ENCODE results near the gene EXD3.

Gene EXD3

DNA sequence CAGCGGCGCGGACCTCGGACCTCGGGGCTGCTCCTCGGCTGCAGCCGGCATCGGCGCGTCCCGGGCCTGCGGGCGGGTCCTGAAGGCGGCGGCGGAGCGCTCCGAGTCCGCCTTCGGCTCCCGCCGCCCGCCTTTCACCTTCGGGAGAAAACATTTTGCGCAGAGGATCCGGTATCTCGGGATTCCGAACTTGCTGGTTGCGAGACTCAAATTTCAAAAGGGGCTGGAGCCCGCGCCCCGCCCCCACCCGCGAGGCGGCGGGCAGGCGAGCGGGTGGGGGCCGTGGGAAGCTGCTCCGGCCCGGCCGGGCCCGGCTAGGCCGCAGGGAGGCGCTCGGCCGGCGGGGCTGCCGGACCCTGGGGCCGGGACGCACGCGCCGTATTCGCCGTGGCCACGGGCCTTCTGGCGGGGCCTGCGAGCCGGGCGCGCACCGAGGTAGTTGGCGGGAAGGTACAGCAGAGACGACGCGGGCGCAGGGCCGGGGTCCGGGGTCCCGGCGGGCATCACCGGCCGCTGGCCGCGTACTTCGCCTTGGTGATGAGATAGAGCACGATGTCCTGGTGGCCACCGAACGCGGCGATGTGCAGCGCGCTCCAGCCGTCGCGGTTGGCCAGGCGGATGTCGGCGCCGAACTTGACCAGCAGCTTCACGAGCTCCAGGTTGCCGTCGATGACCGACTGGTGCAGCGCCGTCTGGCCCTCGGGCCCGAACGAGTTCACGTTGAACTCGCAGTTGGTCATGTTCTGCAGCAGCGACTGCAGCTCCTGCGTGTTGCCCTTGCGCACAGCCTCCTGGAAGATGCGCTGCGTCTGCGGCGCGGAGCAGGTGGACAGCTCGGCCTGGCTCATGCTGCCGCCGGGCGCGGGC, 121.6 kb downstream of the EXD3 start:
- DNase-seq = no peak

GRCh38 chr9:137300567-137301080, 122.3 kb downstream of the EXD3 start:
- no peak for DNase-seq

- no peak for DNase-seq
These were observed 123.0 kb downstream of the EXD3 start for GRCh38 chr9:137299938-137300337.

GRCh38 chr9:137299203-137299565, 123.8 kb downstream of the EXD3 start:
- no peak for DNase-seq

DNA sequence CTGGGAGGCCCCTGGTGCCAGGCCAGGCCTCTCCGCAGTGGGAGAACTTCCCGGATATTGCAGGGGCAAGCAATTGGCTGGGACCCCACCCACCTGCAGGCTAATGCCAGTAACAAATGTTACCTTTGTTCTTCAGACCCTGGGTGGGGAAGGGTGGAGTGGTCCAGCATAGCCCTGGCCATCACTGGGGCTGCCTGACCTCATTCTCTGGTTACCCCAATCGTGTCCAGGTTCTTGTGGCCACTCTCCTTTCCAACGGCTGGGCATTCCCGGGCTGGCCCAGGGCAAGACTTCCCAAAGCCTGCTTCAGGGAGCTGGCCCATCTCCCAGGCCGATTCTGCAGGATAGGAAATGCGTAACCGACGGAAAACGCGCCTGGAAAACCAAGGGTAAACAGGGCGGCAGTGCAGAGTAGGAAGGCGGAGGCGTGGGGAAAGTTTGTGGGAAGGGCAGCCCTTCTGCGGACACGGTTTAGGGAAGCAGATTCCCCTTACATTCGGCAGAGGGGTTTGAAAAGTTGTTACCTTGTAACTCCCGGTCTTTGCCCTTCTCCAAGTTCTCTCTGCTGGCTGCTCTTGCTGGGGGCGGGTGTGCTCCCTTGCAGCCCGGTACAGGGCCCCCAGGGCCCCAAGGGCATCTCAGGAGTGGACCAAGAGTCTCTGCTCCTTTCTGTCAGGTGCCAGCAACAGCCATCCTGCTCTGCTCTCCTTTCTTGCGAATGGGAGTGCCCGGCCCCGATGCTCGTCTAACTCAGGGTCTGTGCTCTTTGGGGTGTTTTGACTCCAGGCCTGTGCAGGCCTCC, 124.4 kb downstream of the EXD3 start:
- DNase-seq = no peak

GRCh38 chr9:137297966-137298365, 125.0 kb downstream of the EXD3 start:
- no peak for DNase-seq

DNA sequence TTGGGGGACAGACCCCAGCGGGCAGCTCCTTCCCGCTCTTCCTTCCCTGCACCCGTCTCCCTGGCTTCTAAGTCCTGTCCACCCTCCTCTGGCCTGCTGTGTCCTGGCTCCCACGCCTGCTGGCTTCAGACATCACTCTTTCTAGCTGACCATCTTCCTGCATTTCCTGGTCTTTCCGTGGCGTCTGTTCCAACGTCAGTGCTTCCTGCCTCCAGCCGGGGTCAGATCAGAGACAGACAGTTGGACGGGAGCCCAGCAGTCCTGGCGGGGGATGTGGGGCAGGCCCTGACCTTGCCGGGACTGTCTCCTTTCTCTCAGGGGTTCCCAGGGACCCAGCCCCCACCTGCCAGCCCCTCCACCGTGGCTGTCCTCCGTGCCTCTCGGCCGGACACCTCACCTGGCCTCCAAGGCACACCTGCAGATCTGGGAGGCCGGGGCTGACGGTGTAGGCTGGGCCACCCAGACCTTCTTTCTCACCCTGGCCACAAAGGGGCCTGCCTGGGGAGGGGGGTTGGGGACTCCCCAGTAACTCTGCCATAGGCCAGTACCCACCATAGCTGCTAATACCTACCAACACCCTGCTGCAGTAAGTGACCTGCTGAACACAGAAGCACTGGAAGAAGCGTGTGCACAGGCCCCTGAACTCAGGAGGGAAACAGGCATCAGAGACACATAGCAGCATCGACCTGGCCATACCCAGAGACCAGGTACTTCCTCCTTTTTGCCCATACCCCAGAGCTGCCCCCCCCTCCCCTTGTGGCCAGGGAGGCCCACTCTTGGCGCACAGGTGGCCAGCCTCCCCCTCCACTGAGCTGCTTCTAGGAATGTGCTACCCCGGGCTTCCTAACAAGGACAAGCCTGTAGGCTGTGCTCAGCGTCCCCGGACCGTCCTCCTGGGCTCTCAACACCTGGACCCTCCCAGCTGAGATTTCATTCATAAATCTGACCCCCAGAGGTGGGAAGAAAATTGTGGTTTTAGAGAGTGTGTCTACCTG, 126.0 kb downstream of the EXD3 start:
- DNase-seq = no peak

DNA sequence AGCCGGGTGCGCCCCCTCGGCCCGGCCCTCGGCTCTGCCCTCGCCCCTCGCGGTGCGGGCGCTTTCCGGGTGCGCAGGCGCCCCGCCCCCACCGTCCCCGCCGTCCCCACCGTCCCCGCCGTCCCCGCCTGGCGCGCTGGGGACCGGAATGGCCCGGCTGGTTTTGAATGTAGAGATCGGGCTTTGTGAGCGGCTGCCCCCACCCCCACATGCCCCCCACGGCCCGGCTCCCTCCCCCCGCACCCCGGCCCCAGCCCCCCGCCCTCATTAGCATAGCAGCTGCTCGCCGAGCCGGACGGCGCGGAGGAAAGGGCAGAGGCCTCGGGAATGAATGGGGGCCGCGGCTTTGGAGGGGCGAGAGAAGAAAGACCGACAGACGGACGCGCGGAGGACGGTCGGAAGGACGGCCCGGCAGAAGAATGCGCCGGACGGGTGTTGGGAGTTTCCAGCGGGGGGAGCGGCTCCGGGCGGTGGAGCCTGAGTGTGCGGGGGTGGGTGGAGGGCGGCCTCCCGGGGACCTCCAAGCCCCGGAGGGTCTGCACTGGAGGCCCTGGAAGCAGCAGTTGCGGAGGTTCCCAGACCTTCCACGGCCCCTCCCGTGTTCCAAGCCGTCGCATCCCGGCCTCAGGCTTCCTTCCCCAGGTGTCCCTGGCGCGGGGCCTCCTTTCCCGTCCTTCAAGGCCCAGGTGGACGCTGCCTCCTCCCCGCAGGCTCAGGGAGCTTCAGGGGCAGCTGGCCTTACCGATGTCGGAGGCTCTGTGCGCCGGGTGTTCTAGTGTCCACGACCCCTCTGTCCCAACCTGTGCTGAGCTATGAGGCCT, 126.9 kb downstream of the EXD3 start:
- no peak for DNase-seq

DNA sequence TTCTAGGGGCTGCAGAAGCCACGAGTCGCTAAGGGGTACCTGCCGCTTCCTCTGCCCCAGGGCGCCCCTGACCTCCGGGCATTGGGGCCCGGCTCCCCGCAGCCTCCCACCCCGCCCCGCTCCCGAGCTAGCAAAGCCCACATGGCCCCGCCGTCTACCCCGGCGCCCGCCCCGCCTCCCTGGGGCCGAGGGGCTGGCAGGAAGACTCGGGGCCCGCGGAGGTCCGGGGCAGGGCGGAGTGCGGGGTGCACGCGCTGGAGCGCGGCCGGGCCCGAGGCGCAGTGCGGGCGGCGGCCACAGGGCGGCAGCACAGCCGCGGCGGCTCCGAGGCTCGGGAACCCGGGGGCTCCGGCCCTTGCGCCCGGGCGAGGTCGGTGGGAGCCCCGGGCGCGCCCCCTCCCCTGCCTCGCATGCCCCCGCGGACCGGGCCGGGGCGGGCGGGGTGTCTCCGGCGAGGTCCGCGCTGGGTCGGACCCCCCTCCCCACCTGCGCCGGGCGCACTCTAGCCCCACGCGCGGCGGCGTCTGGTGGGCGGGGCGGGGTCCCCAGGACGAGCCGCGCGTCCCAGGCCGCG, 127.6 kb downstream of the EXD3 start:
- DNase-seq = no peak

DNA sequence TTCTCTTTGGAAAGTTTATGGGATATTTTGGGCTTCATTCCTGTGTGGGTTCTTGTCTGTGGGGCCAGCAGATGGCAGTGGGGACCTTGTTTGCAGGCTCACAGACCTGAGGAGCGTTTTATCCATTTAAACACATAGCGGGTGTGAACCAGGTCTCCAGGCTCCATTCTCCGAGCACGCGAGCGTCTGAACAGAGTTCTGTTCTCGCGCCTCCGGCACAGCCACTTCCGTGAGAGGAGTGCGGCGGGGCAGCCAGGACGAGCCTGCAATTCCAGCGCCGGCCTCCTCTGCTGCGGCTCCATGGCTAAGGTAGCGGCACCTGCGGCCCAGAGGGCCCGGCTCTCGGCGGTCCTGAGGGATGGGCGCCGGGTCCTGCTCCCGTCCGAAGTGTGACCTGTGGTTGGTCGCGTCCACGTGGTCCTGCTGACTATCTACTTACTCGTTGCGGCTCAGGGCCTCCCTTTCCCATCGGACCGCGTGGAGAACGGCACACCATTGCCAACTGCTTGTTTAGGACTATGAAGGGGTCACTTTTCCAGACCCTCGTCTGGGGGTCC, 128.2 kb downstream of the EXD3 start:
- DNase-seq = no peak

GRCh38 chr9:137294091-137294680, 128.8 kb downstream of the EXD3 start:
- no peak for DNase-seq

DNA sequence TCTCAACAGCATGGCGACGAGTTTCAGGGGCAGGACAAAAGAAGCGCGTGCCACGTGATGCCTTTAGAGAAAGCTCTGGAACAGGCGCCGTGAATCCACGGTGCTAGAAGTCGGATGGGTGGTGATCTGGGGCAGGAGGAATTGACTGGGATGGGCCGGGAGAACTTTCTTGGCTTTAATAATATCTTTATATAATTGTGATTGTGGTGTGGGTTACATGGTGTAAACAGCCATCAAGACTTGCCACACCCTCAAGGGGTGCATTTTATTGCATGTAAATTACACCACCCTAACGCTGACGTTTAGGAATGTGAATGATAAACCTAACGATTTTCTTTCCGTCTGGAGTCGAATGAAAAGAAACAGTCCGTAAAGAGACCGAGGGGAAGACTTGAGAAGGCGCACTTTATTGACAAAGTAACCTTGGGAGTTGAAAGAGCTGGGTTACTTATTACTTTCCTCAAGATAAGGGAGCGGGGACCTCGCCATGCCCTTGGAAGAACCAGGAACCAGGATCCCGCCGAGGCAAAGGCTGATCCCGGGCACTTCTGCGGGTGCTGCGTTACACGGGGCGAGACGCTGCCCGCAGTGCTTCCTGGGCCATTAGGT, 129.4 kb downstream of the EXD3 start:
- DNase-seq = no peak

GRCh38 chr9:137293094-137293481, 129.9 kb downstream of the EXD3 start:
- DNase-seq = no peak

DNA sequence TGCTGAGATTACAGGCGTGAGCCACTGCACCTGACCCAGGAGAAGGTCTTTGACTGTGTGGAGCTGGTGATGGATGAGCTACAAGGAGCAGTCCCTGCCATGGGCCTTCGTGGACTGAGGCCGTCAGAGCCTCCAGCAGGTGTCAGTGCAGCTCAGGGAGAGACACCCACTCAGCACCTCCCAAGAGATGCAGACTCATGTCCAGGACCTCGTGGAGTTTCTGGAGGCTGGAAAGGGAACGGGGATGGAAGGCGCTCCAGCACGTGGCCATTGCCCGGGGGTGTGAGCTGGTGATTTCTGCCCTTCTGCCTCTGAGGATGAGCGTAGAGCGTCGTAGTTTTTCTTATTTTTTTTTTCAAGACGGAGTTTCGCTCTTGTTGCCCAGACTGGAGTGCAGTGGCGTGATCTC, 136.0 kb downstream of the EXD3 start:
- no peak for DNase-seq

GRCh38 chr9:137281345-137282116, 141.4 kb downstream of the EXD3 start:
- no peak for DNase-seq

DNA sequence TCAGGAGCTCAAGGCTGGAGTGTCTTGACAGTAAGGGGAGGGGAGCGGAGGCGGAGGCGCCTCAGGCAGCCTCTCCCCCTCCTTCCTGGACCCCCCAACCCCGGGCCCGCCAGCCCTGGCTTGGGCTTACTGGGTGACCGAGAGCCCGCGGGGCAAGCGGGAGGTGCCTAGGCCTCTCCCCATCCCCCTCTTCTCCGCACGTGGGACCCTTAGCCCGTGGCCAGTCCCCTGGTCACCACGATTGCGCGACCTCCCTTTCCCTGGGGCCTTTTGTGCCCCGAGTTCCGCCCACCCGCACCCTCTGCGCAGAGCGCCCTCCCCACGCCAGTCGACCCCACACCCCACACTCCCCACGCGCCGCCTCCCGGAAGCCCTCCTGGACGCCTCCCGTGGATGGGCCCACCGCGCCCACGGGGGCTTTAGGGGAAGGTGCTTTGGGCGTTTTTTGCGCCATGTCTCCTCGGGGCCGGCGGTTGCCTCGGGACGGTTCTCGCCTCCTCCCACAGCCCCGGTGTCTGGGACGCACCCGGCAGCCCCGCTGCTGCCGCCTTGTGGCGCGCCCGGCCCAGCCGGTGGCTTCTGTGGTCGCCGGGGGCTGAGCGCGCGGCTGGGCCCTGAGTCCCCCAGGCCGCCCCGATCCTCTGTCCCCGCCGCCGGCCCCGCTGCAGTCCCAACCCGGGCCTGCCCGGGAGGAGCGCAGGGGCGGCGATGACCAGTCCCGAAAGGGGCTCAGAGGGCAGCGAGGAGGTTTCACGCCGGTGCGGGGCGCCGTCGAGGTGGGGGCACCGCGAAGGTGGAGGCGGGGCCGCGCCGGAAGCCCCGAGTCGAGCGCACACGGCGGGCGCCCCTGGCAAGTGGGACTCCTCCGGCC, 142.3 kb downstream of the EXD3 start:
- DNase-seq = no peak

DNA sequence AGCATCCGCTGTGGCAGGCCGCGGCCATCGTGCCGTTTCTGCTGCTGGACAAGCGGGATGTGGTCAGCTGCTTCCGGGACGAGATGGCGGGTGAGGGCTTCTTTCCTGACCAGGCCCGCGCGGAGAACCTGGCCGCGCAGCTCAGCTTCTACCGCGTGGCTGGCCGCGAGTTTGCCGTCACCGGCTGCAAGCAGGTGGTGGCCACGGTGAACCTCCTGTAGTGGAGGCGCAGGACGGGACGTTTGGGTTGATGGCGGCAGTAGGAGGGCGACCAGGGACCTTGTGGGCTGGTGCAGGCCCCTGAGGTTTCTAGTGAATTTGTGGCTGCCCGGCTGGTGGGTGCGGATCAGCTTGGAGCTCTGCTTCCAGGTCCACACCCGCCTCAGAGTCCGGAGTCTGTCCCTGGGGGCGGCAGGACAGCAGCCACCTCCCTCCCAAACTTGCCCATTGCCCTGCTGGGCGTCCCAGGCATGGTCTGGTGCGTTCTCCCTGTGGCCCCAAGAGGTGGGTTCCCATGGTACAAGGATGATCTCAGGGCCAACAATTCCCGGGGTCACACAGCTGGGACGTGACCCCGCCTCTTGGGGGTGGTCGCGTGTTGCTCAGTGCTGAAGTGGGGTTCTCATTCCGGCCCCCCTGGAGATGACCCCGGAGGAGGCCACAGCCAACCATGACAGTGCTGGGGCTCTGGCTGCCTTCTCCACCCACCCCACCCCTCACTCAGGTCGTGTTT, 143.1 kb downstream of the EXD3 start:
- no peak for DNase-seq

Measured in CD4-positive, alpha-beta T cell treated with Interleukin-4 for 4 hours (primary cell).